ELR (cell line): Measurements from ENCODE around the gene SNTB2.
A peak's percentile ranks its signal among the peaks of the same experiment; 100 is the strongest.
"Not testable (repeated sequence)": the region's sequence is repeated elsewhere in the genome, so short reads cannot be mapped to it uniquely, and the experiment has no call there.

Source experiments
- DNase-seq: peaks from one replicate; pipeline ENCODE4 v3.0.0-alpha.2; 2015; ENCODE audit warnings: low read depth

SNTB2 gene

GRCh38 chr16:69286941-69287713 is 100.2 kb downstream of the SNTB2 start:
- DNase-seq, result peak; percentile 82

GRCh38 chr16:69291657-69292056 is 104.7 kb downstream of the SNTB2 start:
- DNase-seq, result not testable (repeated sequence)

GRCh38 chr16:69293401-69293800 is 106.4 kb downstream of the SNTB2 start:
- DNase-seq, result no peak

GRCh38 chr16:69294051-69294450 is 107.1 kb downstream of the SNTB2 start:
- no peak for DNase-seq

GRCh38 chr16:69296771-69297170 is 109.8 kb downstream of the SNTB2 start:
- not testable (repeated sequence) for DNase-seq

- DNase-seq, result no peak
These were observed 111.3 kb downstream of the SNTB2 start for GRCh38 chr16:69298261-69298660.

GRCh38 chr16:69301187-69301586 is 114.2 kb downstream of the SNTB2 start:
- no peak for DNase-seq

GRCh38 chr16:69301861-69302260 is 114.9 kb downstream of the SNTB2 start:
- DNase-seq, result no peak

GRCh38 chr16:69302301-69302700 is 115.3 kb downstream of the SNTB2 start:
- no peak for DNase-seq

- no peak for DNase-seq
These were observed 119.1 kb downstream of the SNTB2 start for GRCh38 chr16:69306031-69306430.

- DNase-seq, result no peak
These were observed 120.1 kb downstream of the SNTB2 start for GRCh38 chr16:69307091-69307490.

GRCh38 chr16:69307856-69308255 is 120.9 kb downstream of the SNTB2 start:
- no peak for DNase-seq

- DNase-seq, result no peak
These were observed 122.4 kb downstream of the SNTB2 start for GRCh38 chr16:69309316-69309715.

- DNase-seq, result peak; percentile 96
These were observed 123.9 kb downstream of the SNTB2 start, which contains the start of gene VPS4A for GRCh38 chr16:69310653-69311532. Gene VPS4A, plus strand, starts transcription at chr16:69311350. Its CDS starts 162 bp downstream, at chr16:69311512.

GRCh38 chr16:69311533-69312387 is 124.8 kb downstream of the SNTB2 start:
- DNase-seq, result peak; percentile 56

- DNase-seq, result no peak
These were observed 126.5 kb downstream of the SNTB2 start for GRCh38 chr16:69313469-69313868.

GRCh38 chr16:69314534-69314933 is 127.6 kb downstream of the SNTB2 start:
- DNase-seq, result no peak

- DNase-seq, result no peak
These were observed 128.7 kb downstream of the SNTB2 start for GRCh38 chr16:69315486-69316311.

- DNase-seq, result no peak
These were observed 129.7 kb downstream of the SNTB2 start for GRCh38 chr16:69316595-69317034.

- no peak for DNase-seq
These were observed 131.4 kb downstream of the SNTB2 start for GRCh38 chr16:69318177-69318910.
